NB4 (cell line): ENCODE measurements around the gene FGF14.

Experiments used
- POLR2A ChIP-seq: IDR thresholded peaks from 2 replicates; pipeline ENCODE4 v1.6.1; 2011; ENCODE audit warnings: mild to moderate bottlenecking; ENCODE audit not compliant: insufficient read length; ENCODE audit errors: extremely low read depth
- TF ChIP-seq, protein P1 (sequence below): IDR thresholded peaks from one replicate; pipeline ENCODE4 v1.5.1; 2012; ENCODE audit warnings: low read depth, low read length
- TF ChIP-seq, protein P2 (sequence below): IDR thresholded peaks from 2 replicates; pipeline ENCODE4 v1.6.1; 2011; ENCODE audit warnings: low read depth, low read length

- TF ChIP-seq, protein P1, sequence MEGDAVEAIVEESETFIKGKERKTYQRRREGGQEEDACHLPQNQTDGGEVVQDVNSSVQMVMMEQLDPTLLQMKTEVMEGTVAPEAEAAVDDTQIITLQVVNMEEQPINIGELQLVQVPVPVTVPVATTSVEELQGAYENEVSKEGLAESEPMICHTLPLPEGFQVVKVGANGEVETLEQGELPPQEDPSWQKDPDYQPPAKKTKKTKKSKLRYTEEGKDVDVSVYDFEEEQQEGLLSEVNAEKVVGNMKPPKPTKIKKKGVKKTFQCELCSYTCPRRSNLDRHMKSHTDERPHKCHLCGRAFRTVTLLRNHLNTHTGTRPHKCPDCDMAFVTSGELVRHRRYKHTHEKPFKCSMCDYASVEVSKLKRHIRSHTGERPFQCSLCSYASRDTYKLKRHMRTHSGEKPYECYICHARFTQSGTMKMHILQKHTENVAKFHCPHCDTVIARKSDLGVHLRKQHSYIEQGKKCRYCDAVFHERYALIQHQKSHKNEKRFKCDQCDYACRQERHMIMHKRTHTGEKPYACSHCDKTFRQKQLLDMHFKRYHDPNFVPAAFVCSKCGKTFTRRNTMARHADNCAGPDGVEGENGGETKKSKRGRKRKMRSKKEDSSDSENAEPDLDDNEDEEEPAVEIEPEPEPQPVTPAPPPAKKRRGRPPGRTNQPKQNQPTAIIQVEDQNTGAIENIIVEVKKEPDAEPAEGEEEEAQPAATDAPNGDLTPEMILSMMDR, result no peak
- TF ChIP-seq POLR2A, result no peak
- TF ChIP-seq, protein P2, sequence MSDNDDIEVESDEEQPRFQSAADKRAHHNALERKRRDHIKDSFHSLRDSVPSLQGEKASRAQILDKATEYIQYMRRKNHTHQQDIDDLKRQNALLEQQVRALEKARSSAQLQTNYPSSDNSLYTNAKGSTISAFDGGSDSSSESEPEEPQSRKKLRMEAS, result no peak
Measured at GRCh38 chr13:102028206-102028605, 373.6 kb downstream of the FGF14 start.
